Measurements from ENCODE around the gene PROM1. TPM values are rescaled to one million over a fixed set of nuclear protein-coding genes. Genes with fewer than 3 reads are reported as not detected.

PROM1 gene
- polyA plus RNA-seq, 3 donors = not detected

DNA sequence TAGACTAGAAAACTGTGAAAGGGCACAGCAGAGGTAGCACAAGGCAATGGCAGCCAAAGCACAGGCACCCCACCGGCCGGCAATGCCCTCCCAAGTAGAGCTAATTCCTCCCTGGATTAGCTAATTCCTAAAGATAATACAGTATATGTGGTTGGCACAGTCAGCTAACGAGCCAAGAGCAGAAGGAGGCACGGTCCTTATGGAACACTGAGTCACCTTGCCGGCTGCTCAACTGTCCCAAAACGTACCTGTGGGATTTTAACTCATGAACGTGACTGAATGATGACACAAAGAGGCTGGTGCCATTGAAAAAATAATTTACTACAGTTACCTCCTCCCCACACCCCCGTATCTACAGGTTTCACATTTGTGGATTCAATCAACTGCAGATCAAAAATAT, 136.1 kb downstream of the PROM1 start:
- Mint-ChIP-seq H3K9me3 (peaks cover 0 to 2% (median 0%) of the 10 kb centered on the region in 7 donors), H3K36me3 (no peaks in the 10 kb centered on the region), H3K27me3 (ENCODE audit: low read depth in 3 of 3) (peaks cover 0 to 5% (median 0%) of the 10 kb centered on the region in 3 donors), H3K4me1 (peaks cover 12% of the 10 kb centered on the region), H3K4me3 (no peak overlapping the region), H3K27ac (no peak overlapping the region)
- no peak for DNase-seq
- intact Hi-C loops (cut with micrococcal nuclease) = no loop called here
- Histone ChIP-seq H3K4me1 (ENCODE audit: control insufficient read depth in 1 of 2, insufficient read depth in 2 of 2, low read length in 2 of 2) (peaks cover 12 to 14% of the 10 kb centered on the region in 2 donors), H3K79me2 (ENCODE audit: insufficient read depth, low read length) (no peaks in the 10 kb centered on the region), H3K4me2 (replicated peaks; ENCODE audit: extremely low read depth, low read length, poor library complexity, severe bottlenecking) (no peak overlapping the region), H4K20me1 (ENCODE audit: insufficient read depth, low read length) (no peaks in the 10 kb centered on the region), H3K9me3 (replicated peaks in 1 of 2; ENCODE audit: control insufficient read depth in 1 of 2, insufficient read depth in 1 of 2, low read length in 2 of 2) (no peaks in the 10 kb centered on the region), H3K36me3 (replicated peaks in 1 of 2; ENCODE audit: control insufficient read depth in 1 of 2, insufficient read depth in 2 of 2, low read length in 2 of 2) (no peaks in the 10 kb centered on the region), H3K4me3 (replicated peaks in 1 of 3; ENCODE audit: low read depth in 2 of 3, low read length in 3 of 3) (no peak overlapping the region), H2AFZ (ENCODE audit: insufficient read depth, low read depth, low read length, poor library complexity, severe bottlenecking) (no peak overlapping the region), H3K9ac (ENCODE audit: insufficient read depth, low read length, poor library complexity, severe bottlenecking) (no peak overlapping the region), H3K27ac (ENCODE audit: low read depth in 1 of 2, low read length in 2 of 2) (no peak overlapping the region), H3K27me3 (ENCODE audit: control insufficient read depth in 2 of 2, insufficient read depth in 2 of 2, low read length in 2 of 2) (no peaks in the 10 kb centered on the region)
- 100% methylated on average over 4 of the region's 8 CpGs for WGBS (ENCODE audit: insufficient coverage)
- TF ChIP-seq, protein P1, sequence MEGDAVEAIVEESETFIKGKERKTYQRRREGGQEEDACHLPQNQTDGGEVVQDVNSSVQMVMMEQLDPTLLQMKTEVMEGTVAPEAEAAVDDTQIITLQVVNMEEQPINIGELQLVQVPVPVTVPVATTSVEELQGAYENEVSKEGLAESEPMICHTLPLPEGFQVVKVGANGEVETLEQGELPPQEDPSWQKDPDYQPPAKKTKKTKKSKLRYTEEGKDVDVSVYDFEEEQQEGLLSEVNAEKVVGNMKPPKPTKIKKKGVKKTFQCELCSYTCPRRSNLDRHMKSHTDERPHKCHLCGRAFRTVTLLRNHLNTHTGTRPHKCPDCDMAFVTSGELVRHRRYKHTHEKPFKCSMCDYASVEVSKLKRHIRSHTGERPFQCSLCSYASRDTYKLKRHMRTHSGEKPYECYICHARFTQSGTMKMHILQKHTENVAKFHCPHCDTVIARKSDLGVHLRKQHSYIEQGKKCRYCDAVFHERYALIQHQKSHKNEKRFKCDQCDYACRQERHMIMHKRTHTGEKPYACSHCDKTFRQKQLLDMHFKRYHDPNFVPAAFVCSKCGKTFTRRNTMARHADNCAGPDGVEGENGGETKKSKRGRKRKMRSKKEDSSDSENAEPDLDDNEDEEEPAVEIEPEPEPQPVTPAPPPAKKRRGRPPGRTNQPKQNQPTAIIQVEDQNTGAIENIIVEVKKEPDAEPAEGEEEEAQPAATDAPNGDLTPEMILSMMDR (IDR thresholded peaks at IDR 0.05) = no peak

DNA sequence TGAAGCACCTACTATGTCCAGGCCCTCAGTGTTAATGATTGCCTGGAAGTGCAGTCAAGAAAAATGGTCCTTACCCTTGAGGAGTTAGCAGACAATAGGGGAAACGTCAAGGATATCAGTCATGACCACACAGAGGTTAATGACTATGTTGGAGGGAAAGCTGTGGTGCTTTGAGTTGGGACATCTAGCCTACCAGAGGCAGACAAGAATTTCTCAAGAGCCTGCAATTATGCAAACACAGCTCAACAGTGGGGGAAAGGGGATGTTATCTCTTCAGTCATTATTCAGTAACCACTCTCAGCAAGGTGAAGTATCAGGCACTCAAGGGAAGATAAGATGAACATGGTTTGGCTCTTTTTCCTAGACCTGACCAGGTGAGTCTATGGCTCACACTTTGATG, 138.3 kb downstream of the PROM1 start:
- Histone ChIP-seq H2AFZ (ENCODE audit: insufficient read depth, low read depth, low read length, poor library complexity, severe bottlenecking) (no peak overlapping the region), H3K9ac (ENCODE audit: insufficient read depth, low read length, poor library complexity, severe bottlenecking) (no peak overlapping the region), H3K4me1 (ENCODE audit: control insufficient read depth in 1 of 2, insufficient read depth in 2 of 2, low read length in 2 of 2) (peaks cover 12 to 14% of the 10 kb centered on the region in 2 donors), H3K36me3 (replicated peaks in 1 of 2; ENCODE audit: control insufficient read depth in 1 of 2, insufficient read depth in 2 of 2, low read length in 2 of 2) (no peaks in the 10 kb centered on the region), H3K4me3 (replicated peaks in 1 of 3; ENCODE audit: low read depth in 2 of 3, low read length in 3 of 3) (no peak overlapping the region), H3K79me2 (ENCODE audit: insufficient read depth, low read length) (no peaks in the 10 kb centered on the region), H3K27ac (ENCODE audit: low read depth in 1 of 2, low read length in 2 of 2) (no peak overlapping the region), H4K20me1 (ENCODE audit: insufficient read depth, low read length) (no peaks in the 10 kb centered on the region), H3K4me2 (replicated peaks; ENCODE audit: extremely low read depth, low read length, poor library complexity, severe bottlenecking) (no peak overlapping the region), H3K27me3 (ENCODE audit: control insufficient read depth in 2 of 2, insufficient read depth in 2 of 2, low read length in 2 of 2) (no peaks in the 10 kb centered on the region), H3K9me3 (replicated peaks in 1 of 2; ENCODE audit: control insufficient read depth in 1 of 2, insufficient read depth in 1 of 2, low read length in 2 of 2) (no peaks in the 10 kb centered on the region)
- Mint-ChIP-seq H3K36me3 (no peaks in the 10 kb centered on the region), H3K27ac (no peak overlapping the region), H3K4me3 (no peak overlapping the region), H3K9me3 (peaks cover 0 to 2% (median 0%) of the 10 kb centered on the region in 7 donors), H3K27me3 (ENCODE audit: low read depth in 3 of 3) (peaks cover 0 to 4% (median 0%) of the 10 kb centered on the region in 3 donors), H3K4me1 (peaks cover 12% of the 10 kb centered on the region)
- DNase-seq = peak; percentile 29 to 50 (median 45)
- WGBS (ENCODE audit: insufficient coverage) = no CpG with 5 or more reads among the region's 1 CpG
- TF ChIP-seq, protein P1 (IDR thresholded peaks at IDR 0.05) = no peak
- intact Hi-C loops (cut with micrococcal nuclease) = no loop called here

All from CD14-positive monocyte (primary cell).